Fibroblast of pulmonary artery (primary cell): ENCODE measurements around the gene NTM.

Experiments used
- DNase-seq: peaks from one replicate; pipeline ENCODE4 v3.0.0-alpha.2; 2010; ENCODE audit warnings: low read depth
- H3K4me3 ChIP-seq: replicated peaks from 2 replicates; pipeline ENCODE4 v1.5.1; 2011; ENCODE audit warnings: low read depth, mild to moderate bottlenecking, control low read depth, low read length, moderate library complexity
- TF ChIP-seq, protein P1 (sequence below): IDR thresholded peaks from 2 replicates; pipeline ENCODE4 v1.5.1; 2011; ENCODE audit warnings: mild to moderate bottlenecking, control low read depth, low read length, inconsistent platforms; ENCODE audit errors: missing control alignments

Gene NTM

DNA sequence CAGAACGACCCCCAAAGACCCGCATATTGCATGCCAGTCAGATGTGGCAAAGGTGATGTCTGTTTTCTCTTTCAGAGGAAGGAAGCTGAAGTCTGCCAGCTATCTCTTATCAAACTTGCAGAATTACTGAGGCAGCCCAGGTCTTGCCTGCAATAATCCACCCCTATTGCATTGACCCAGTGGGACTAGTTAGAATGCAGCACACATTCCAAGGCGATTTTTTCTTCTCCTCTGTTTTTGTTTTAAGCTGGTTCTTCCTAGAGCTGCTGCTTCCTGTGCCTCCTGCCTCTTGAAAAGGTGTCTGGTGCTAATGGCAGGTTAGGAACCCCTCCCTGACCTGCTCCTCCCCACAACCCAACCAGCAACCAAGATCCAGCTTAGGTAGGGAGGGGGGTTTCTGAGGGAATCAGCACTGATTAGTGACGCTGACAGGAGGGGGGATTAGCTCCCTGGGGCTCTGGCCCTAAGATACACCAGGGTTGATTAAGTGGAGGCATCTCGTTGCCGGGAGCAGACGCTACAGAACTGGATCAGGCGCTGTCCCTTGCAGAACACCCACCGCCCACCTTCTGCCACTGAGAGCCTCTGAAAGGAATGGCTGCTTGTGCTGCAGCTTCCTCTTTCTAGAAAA lies 2.8 kb downstream of the NTM start:
- TF ChIP-seq, protein P1, sequence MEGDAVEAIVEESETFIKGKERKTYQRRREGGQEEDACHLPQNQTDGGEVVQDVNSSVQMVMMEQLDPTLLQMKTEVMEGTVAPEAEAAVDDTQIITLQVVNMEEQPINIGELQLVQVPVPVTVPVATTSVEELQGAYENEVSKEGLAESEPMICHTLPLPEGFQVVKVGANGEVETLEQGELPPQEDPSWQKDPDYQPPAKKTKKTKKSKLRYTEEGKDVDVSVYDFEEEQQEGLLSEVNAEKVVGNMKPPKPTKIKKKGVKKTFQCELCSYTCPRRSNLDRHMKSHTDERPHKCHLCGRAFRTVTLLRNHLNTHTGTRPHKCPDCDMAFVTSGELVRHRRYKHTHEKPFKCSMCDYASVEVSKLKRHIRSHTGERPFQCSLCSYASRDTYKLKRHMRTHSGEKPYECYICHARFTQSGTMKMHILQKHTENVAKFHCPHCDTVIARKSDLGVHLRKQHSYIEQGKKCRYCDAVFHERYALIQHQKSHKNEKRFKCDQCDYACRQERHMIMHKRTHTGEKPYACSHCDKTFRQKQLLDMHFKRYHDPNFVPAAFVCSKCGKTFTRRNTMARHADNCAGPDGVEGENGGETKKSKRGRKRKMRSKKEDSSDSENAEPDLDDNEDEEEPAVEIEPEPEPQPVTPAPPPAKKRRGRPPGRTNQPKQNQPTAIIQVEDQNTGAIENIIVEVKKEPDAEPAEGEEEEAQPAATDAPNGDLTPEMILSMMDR = no peak
- no peak overlapping the region for H3K4me3 ChIP-seq
- no peak for DNase-seq

DNA sequence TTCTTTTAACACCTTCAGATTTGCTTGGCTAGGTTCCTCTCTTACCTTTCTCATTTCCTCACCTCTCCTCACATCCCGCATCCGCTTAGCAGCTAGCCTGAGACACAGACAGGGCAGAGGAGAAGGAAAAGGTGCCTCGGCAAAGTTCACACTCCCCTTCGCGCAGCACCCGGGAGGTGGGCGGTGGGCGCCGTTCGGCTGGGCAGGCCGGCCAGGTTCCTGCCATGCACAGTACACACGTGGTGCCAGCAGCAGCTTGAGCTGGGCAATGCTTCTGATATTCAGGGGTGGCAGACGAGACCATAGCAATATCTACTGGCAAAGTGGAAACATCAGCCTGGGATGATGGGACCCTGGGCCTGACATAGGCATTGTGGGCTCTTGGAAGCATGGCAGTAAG lies 3.3 kb downstream of the NTM start:
- H3K4me3 ChIP-seq = no peak overlapping the region
- TF ChIP-seq, protein P1 = no peak

DNA sequence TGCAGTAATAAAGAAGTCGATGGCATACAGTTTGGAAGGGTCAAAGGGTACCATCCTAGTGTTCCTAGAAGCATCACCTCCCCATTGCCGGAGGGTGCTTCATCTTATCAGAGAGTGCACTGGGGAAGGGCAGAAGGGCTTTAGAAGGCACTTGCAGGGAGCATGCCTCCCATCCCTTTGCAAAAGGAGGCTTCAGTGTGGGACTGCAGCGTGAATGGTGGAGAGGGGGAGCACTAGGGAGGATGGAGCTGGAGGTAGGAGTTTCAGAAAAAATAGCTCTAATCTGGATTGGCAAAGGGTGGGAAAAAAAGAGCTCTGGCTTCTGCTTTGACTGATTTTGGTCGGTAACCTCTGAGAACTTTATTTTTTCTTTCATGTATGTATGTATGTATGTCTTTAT lies 5.0 kb downstream of the NTM start:
- no peak overlapping the region for H3K4me3 ChIP-seq
- no peak for DNase-seq
- TF ChIP-seq, protein P1 = no peak

More for the DNA sequence above, 3.3 kb downstream of the NTM start:
- no peak for DNase-seq

DNA sequence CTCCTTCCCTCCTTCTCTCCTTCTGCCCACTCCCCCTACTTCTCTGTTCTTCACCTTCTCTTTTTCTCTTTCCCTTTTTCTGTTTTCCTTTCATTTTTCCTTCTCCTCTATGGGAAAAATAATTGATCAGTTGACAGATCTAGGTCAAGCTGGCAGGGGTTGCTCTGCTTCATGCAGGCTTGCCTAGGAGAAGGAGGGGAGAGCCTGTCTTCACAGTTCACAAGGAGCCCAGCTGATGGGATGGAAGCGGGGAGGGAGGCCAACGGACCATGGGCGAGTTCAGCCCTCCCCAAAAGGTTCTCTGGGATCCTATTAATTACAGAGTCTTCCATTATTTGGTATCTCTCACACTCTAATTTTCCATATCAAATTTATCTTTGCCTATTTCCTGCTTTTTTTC lies 5.5 kb downstream of the NTM start:
- TF ChIP-seq, protein P1 = no peak
- H3K4me3 ChIP-seq = no peak overlapping the region
- DNase-seq = no peak

DNA sequence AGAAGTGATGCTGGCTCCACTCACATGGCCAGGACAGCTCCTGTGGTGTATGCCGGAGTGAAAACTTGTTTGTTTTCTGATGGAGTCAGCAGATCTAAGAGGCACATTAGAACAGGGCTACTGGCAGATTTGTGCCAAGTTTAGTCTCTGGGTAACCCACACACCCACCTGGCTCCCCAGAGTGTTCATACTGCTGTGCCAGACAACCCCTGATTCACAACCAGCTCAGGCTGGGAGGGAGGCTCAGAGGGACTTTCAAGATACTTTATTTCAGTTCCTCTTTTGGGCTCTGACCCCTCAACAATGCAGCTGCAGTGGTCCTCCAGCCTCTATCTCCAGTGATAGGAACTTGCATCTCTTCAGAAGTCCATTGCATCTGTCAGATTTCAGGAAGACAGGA lies 8.5 kb downstream of the NTM start:
- no peak overlapping the region for H3K4me3 ChIP-seq
- TF ChIP-seq, protein P1 = no peak
- no peak for DNase-seq

DNA sequence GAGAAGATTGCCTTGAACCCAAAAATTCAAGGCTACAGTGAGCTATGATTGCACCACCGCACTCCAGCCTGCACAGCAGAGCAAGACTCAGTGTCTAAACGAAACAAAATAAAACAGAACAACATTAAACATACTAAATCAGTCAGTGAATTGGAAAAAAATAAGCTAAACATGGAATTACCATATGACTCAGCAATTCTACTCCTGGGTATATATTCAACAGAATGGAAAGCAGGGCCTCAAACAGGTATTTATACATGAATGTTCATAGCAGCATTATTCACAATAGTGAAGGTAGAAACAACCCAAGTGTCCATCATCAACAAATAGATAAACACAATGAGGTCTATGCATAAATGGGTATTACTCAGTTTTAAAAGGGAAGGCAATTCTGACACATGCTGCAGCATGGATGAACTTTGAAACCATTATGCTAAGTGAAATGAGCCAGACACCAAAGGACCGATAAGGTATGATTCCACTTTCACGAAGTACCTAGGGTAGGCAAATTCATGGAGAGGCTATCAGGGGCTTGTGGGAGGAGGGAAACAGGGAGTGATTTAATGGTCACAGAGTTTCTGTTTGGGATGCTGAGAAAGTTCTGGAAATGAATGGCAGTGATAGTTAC lies 15.5 kb downstream of the NTM start:
- no peak for DNase-seq
- no peak overlapping the region for H3K4me3 ChIP-seq
- TF ChIP-seq, protein P1 = no peak

DNA sequence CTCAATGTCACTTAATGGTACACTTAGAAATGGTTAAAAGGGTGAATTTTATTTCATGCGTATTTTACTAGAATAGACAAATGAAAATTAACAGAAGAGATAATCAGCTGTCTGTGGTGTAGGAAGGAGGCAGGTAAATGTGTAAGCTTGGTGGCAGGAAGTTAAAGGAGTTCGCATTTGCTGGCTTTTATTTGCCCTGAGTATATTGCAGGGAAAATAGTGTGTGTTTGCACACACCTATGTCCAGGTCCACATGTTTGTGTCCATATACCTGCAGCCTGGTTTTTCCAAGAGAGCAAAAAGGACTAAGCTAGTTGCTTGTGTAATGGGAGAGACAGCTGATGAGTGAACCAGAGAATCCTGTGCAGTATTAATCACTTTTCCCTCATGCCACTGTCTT lies 16.0 kb downstream of the NTM start:
- TF ChIP-seq, protein P1 = no peak
- DNase-seq = no peak

More for the DNA sequence above, 16.0 kb downstream of the NTM start:
- H3K4me3 ChIP-seq = no peak overlapping the region
